Keratinocyte (primary cell): ENCODE data around the gene TCEA2. TPM values are rescaled to one million over a fixed set of nuclear protein-coding genes. Genes with fewer than 3 reads are reported as not detected.

ENCODE experiments used
- DNase-seq: peaks from one replicate; pipeline ENCODE4 v3.0.0-alpha.2; 2011; ENCODE audit warnings: low read depth, missing footprints, low spot score
- FAIRE-seq: peaks from 2 replicates; lab custom pipeline; 2011; peaks lifted over from hg19 to GRCh38; lab: Jason Lieb, UNC
- H2AFZ ChIP-seq: 2 replicates; pipeline ENCODE4 v1.6.0; 2012; ENCODE audit warnings: low read length, control low read depth, inconsistent platforms; ENCODE audit not compliant: control insufficient read depth
- H3K27ac ChIP-seq: 2 replicates; pipeline ENCODE4 v1.5.1; 2011; ENCODE audit warnings: low read length; ENCODE audit not compliant: control insufficient read depth, insufficient read depth
- H3K27me3 ChIP-seq: 3 replicates; pipeline ENCODE4 v1.6.0; 2011; ENCODE audit warnings: low read length; ENCODE audit not compliant: control insufficient read depth, insufficient read depth; ENCODE audit errors: extremely low read depth
- H3K36me3 ChIP-seq, 2 experiments: 2 replicates in 1 of 2; 3 replicates in 1 of 2; pipeline ENCODE4 v1.5.1; 2011; ENCODE audit warnings: low read length in 2 of 2, mild to moderate bottlenecking in 1 of 2; ENCODE audit not compliant: control insufficient read depth in 2 of 2, insufficient read depth in 2 of 2; ENCODE audit errors: extremely low read depth in 1 of 2
- H3K4me1 ChIP-seq: 3 replicates; pipeline ENCODE4 v1.5.1; 2011; ENCODE audit warnings: low read length; ENCODE audit not compliant: control insufficient read depth, insufficient read depth; ENCODE audit errors: extremely low read depth
- H3K4me2 ChIP-seq: 3 replicates; pipeline ENCODE4 v1.6.0; 2011; ENCODE audit warnings: low read depth, low read length; ENCODE audit not compliant: control insufficient read depth, insufficient read depth; ENCODE audit errors: extremely low read depth
- H3K4me3 ChIP-seq, 3 experiments: fragments of 200-600 bp in 1 of 3; sonication (generic) in 1 of 3; 2 replicates in 2 of 3; 3 replicates in 1 of 3; pipeline ENCODE4 v1.5.1; 2011 to 2016; ENCODE audit warnings: low read length in 3 of 3, mild to moderate bottlenecking in 3 of 3, control low read depth in 2 of 3, inconsistent platforms in 1 of 3, low read depth in 1 of 3, mixed read lengths in 1 of 3, mixed run types in 1 of 3, moderate library complexity in 1 of 3; ENCODE audit not compliant: control insufficient read depth in 2 of 3, insufficient read depth in 2 of 3; ENCODE audit errors: extremely low read depth in 1 of 3
- H3K79me2 ChIP-seq: 2 replicates; pipeline ENCODE4 v1.6.0; 2012; ENCODE audit warnings: low read length; ENCODE audit not compliant: control insufficient read depth, insufficient read depth
- H3K9ac ChIP-seq: 3 replicates; pipeline ENCODE4 v1.6.0; 2011; ENCODE audit warnings: low read length; ENCODE audit not compliant: control insufficient read depth, insufficient read depth; ENCODE audit errors: extremely low read depth
- H3K9me1 ChIP-seq: 3 replicates; pipeline ENCODE4 v1.6.0; 2011; ENCODE audit warnings: low read length; ENCODE audit not compliant: control insufficient read depth, insufficient read depth; ENCODE audit errors: extremely low read depth
- H3K9me3 ChIP-seq: 2 replicates; pipeline ENCODE4 v1.5.1; 2012; ENCODE audit warnings: low read depth, low read length; ENCODE audit not compliant: control insufficient read depth
- H4K20me1 ChIP-seq: 3 replicates; pipeline ENCODE4 v1.6.0; 2011; ENCODE audit warnings: low read length; ENCODE audit not compliant: control insufficient read depth, insufficient read depth; ENCODE audit errors: extremely low read depth
- CTCF ChIP-seq, 3 experiments: IDR thresholded peaks in 1 of 3; conservative IDR thresholded peaks in 1 of 3; optimal IDR thresholded peaks in 1 of 3; 2 replicates in 2 of 3; 3 replicates in 1 of 3; pipeline versions ENCODE3 to v1.5.1; 2011; ENCODE audit warnings: low read length in 3 of 3, mild to moderate bottlenecking in 3 of 3, moderate library complexity in 2 of 3, control low read depth in 1 of 3, inconsistent platforms in 1 of 3; ENCODE audit not compliant: insufficient read depth in 2 of 3; ENCODE audit errors: extremely low read depth in 1 of 3
- EZH2 ChIP-seq: IDR thresholded peaks from one replicate; pipeline ENCODE4 v1.6.1; 2012; ENCODE audit warnings: inconsistent platforms, mild to moderate bottlenecking, low read length, moderate library complexity
- dilution Hi-C: fragments of 300-500 bp; cut with MboI; formaldehyde crosslinking; loops from one replicate; pipeline ENCODE4 v1.7.0; 2020; ENCODE audit warnings: low sequenced_read_pairs; ENCODE audit not compliant: extremely low pct_ligation_motif_present
- polyA plus RNA-seq, 5 experiments: library from polyadenylated mRNA; depleted of rRNA in 3 of 5; stranded (reverse) in 3 of 5; stranded (forward) in 1 of 5; unstranded in 1 of 5; fragments of >200 nt; gene quantifications; 1 replicate in 1 of 5; 2 replicates in 3 of 5; 3 replicates in 1 of 5; pipeline versions ENCODE4 v1.2.1 to v1.2.3, GENCODE V29; 2011 to 2012; ENCODE audit warnings: missing spikeins in 2 of 5, low read depth in 1 of 5, low replicate concordance in 1 of 5

TCEA2 gene
- polyA plus RNA-seq, 1 donor (not counting 4 experiments of a cell fraction or from before 2014, with no cell fraction given): 9.1 TPM

- Histone ChIP-seq H3K27me3 (no peaks in the 10 kb centered on the region), H3K79me2 (no peaks in the 10 kb centered on the region), H3K9me3 (no peaks in the 10 kb centered on the region), H4K20me1 (no peaks in the 10 kb centered on the region), H3K9ac (no peak overlapping the region), H3K4me3 (no peak overlapping the region), H3K27ac (no peak overlapping the region), H2AFZ (no peak overlapping the region), H3K9me1 (no peaks in the 10 kb centered on the region), H3K4me1 (no peaks in the 10 kb centered on the region), H3K4me2 (no peak overlapping the region), H3K36me3 (peaks cover 19 to 36% of the 10 kb centered on the region in 2 experiments)
- dilution Hi-C loops: no loop called here
- FAIRE-seq (no peak), DNase-seq (no peak)
- no peak for TF ChIP-seq CTCF (optimal IDR thresholded peaks at IDR 0.05 in 1 of 3, IDR thresholded peaks at IDR 0.05 in 1 of 3, conservative IDR thresholded peaks at IDR 0.05 in 1 of 3; ENCODE audit: extremely low read depth in 1 of 3, insufficient read depth in 2 of 3, low read length in 3 of 3)
Observed at GRCh38 chr20:64030371-64031134, 32.4 kb upstream of the TCEA2 start.

- Histone ChIP-seq H3K36me3 (peaks cover 16 to 32% of the 10 kb centered on the region in 2 experiments), H3K79me2 (no peaks in the 10 kb centered on the region), H3K4me3 (no peak overlapping the region), H3K4me1 (no peaks in the 10 kb centered on the region), H3K9me3 (no peaks in the 10 kb centered on the region), H3K9ac (no peak overlapping the region), H3K27me3 (peaks cover under 1% of the 10 kb centered on the region), H2AFZ (no peak overlapping the region), H3K9me1 (no peaks in the 10 kb centered on the region), H4K20me1 (no peaks in the 10 kb centered on the region), H3K27ac (no peak overlapping the region), H3K4me2 (no peak overlapping the region)
- no peak for TF ChIP-seq CTCF (optimal IDR thresholded peaks at IDR 0.05 in 1 of 3, IDR thresholded peaks at IDR 0.05 in 1 of 3, conservative IDR thresholded peaks at IDR 0.05 in 1 of 3; ENCODE audit: extremely low read depth in 1 of 3, insufficient read depth in 2 of 3, low read length in 3 of 3)
- TF ChIP-seq EZH2: no peak
- no peak for FAIRE-seq
- no peak for DNase-seq
- dilution Hi-C loops: no loop called here
Observed at GRCh38 chr20:64031822-64032314, 31.1 kb upstream of the TCEA2 start.
